HG03575 (cell line): ENCODE data around the gene DUSP16.
"Not testable (repeated sequence)": the region's sequence is repeated elsewhere in the genome, so short reads cannot be mapped to it uniquely, and the experiment has no call there.

Experiments
- ATAC-seq: cut with Tn5 transposase; IDR thresholded peaks from one replicate; pipeline ENCODE4 v1.9.1; 2021; ENCODE audit not compliant: unreplicated experiment, insufficient number of reproducible peaks, low FRiP score; ENCODE audit errors: extremely low read depth

Gene DUSP16

DNA sequence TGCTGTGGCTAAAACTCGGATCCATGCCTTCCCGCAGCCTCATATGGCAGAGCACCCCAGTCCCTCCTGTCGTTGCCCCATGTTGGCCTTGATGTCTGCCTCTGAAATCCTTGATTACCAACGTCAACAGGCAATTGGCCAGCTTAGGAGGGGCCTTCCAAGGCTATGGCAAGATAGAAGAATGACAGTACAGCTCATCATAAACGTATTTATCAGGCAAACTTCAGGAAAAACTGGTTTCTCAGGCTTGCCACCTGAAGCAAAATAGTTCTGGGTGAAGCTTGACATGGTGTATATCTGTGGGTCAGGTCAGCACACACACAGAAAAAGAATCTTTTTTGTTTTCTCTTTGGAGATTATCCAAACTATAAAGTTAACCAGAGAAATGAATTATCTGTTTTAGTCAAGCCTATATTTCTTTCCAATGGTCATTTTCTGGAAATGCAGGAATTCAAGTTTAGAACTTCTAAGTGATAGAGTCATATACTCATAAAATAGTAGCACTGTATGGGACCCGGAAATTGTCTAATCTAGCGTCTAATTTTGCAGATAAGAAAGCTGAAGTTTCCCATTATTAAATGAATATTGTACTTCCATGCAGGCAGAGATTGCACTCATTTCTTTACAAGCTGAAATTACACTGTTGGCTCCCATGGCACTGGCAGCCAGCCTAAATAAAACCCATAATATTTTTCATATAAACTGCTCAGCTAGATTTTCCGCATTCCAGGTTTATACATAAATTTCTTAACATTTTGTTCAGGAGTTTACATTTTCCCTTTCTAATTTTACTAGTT is 24.4 kb upstream of the DUSP16 start:
- ATAC-seq = no peak

DNA sequence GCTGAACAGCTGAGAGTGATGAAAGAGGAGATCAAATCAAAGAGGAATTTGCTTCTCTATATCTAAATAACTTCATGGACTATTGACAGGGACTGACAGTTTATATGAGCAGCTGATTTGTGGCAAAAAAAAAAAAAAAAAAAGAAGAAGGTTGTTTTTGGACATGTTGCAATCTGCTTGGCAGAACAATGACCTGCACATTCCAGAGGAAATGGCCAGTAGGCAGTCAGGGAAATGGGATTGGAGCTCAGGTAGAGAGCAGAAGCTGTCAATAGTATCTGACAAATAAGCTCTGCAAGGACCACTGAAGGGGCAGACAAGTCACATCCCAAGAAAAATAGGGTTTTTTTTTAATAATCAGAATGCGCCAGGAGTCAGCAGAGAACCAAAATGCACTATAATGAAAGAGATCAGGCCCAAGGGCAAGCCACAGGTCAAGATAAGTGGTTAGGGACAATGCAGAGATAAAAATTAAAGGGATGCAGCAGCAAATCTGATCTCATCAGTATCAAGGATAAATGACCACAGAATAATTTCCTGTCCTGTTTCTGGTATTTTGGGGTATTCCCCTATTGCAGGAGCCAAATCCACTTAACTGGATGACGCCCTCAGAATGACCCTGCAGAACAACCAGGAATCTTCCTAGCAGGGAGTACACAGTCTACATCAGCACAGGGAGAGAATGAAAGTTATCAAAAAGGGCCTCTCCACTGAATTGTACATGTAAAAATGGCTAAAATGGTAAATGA is 22.6 kb upstream of the DUSP16 start:
- ATAC-seq = no peak

DNA sequence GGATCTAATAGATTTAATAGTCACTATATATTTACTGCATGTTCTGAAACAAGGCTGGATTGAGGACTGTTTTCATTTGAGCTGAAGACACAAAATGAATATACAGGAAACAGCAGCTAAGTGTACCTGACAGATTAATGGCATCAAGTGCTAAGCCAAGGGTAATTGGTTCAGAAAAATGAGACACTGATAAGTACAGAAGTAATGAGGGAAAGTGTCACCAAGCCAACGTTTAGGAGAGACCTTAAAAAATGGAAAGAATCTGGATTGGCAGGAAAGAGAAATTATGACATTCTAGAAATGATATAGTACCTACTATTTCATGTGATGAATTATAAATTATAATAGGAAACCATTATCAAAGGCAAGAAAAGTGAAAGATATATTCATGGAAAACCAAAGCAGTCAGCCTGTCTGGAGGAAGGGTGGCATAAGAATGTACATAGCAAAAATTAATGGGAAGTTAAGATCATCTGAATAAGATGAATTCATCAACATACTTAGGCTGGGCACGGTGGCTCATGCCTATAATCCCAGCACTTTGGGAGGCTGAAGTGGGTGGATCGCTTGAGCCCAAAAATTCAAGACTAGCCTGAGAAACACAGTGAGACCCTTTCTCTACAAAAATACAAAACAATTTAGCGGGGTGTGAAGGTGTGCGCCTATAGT is 21.0 kb upstream of the DUSP16 start:
- ATAC-seq = no peak

DNA sequence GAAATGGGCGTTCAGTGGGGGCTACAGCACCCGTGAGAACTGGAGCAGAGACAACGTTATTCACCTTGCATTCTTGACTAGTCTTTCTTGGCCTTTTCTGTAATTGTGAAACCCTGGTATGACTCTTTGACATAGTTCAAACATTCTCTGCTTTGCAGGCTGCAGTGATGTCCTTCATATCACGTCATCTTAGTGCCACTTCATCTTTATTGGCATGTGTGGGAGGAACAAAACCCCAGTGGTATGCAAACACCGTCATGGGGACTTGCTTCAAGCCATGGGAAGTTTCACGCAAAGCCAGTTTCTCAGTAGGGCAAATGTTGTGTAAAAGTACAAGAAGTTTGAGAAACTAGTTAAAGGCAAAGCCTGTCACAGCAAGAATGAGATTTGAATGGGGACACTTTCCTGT is 20.2 kb upstream of the DUSP16 start:
- ATAC-seq = peak; percentile 93

DNA sequence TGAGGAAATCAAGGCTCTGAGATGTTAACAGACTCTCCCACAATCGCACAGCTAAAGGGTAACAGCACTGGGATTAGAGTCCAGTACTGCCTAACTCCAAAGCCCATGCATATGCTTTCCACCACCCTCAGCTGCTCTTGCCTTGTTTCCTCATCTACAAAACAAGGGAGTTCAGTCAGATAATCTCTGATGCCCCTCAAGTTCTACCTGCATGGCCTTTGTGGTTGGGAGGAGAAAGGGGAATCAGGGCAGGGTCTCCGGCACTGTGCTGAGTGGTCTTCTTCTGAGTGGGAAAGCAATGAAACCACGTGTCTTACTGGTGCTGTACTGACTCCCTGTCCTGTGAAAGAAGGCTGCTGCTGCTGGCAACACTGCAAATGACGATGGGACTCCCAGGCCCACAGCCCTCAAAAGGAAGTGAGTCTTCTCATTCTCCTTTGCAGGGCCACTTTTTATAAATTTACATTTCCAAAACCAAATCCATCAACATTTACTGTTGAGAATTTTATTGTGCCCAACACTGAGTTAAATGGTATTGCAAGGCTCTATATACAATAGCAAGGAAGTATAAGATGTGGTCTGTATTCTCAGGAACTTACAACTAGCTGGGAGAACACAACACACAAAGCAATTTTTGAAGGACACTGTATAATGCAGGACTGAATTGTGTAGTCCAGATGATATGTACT is 19.7 kb upstream of the DUSP16 start:
- ATAC-seq = peak; percentile 7

DNA sequence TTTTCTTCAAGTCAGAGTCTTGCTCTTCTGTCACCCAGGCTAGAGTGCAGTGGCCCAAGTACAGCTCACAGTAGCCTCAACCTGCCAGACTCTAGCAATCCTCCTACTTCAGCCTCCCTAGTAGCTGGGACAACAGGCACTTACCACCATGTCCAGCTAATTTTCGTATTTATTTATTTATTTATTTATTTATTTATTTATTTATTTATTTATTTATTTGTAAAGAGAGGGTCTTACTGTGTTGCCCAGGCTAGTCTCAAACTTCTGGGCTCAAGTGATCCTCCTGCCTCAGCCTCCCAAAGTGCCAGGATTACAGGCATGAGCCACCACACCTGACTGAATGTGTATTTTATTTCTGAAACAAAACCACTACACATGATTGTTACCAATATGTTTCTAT is 18.1 kb upstream of the DUSP16 start:
- not testable (repeated sequence) for ATAC-seq

DNA sequence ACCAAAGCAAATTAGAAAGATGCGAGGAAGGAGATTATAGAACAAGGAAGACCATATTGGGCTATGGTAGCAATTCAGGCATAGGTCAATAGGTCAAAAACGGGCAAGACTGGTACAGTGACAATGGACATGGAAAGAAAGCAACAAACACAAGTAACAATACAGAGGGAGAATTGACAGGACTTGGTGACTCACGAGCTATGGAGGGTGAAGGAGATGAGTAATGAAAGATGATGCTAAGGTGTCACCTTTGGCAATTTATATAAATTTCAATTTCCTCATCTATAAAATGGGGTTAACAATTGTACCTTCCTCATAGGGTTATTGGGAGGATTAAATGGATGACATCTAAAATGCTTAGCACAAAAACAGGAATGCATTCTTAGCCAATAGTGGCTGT is 15.1 kb upstream of the DUSP16 start:
- ATAC-seq = no peak

DNA sequence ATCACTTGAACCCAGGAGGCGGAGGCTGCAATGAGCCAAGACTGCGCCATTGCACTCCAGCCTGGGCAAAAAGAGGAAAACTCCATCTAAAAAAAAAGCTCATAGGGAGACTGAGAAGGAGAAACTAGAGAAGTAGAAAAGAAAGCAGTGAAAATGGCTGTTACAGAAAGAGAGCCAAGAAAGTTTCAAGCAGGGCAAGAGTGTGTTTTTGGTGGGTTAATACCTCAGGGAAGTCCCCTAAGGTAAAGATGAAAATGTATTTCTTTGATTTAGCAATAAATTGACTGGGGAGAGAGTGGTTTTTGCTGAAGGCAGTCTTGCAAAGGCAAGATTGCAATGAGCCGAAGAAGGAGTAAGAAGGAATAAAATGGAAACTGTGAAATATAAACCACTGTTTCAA is 10.0 kb upstream of the DUSP16 start:
- no peak for ATAC-seq

DNA sequence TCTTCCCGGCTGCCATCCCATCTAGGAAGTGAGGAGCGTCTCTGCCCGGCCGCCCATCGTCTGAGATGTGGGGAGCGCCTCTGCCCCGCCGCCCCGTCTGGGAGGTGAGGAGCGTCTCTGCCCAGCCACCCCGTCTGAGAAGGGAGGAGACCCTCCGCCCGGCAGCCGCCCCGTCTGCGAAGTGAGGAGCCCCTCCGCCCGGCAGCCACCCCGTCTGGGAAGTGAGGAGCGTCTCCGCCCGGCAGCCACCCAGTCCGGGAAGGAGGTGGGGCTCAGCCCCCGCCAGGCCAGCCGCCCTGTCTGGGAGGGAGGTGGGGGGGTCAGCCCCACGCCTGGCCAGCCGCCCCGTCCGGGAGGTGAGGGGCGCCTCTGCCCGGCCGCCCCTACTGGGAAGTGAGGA is 3.3 kb upstream of the DUSP16 start:
- ATAC-seq = not testable (repeated sequence)

DNA sequence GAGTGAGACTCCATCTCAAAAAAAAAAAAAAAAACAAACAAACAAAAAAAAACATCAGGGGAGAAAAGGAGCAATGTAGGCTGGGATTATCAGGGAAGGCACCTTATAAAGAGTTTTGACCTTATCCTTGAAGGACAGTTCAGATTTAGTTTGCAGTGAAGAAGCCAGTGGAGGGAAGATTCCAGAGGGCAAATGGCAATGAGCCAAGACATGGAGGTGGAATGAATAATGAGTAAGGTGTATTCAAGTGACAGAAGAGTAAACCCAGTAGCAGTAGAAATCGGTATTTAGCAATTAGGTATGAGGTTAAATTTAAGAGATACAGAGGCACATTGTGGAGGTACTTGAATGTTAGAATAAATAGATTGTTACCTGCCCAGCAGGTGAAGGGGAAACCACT is 2.2 kb upstream of the DUSP16 start:
- no peak for ATAC-seq

DNA sequence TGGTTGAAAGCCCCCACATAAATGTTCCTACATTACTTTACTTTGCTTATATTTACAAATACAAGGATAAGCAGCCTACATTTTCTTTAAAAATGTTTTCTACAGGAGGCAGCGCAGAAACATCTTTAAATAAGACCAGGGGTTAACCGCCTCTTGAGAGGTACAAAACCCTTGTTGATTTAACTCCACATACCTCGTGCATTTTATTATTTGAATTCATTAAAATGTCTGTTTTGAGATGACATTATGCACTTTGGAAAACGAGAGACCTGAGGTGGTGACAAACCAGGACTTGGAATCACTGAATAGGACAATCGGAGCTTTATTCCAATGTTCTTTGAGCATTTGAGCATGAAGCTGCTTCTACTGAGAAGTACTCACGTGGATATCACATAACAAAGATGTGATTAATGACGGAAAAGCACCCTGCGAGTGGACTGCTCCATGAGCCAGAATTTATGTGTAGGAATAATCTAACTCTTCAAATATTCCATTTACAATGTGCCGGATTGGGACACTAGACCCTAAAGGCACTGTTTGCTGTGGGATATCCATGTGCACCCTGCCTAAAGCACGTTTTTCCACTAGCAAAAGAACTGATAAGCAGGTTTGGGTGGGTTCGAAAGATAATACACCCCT is 746 bp upstream of the DUSP16 start:
- no peak for ATAC-seq

DNA sequence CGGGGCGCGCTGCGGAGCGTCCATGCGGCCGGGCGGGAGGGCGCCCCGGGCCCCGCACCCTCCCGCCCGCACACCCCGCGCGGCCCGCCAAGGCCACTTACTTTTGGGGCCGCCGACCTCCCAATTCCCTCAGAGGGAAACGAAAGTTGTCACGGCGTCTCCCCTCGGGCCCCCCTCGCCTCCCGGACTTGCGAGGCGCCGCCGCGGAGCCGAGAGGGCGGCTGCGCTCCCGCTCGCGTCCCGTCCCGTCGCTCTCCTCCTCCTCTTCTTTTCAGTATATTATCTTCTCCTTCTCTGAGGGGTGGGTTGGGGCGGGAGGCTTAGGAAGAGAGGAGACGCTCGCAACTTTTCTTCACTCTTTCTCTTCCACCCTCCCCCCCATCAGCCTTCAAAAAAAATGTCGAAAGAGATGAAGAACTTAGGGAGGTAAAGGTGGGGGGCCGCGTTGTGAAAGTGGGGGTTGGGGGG is 613 bp downstream of the DUSP16 start:
- ATAC-seq = no peak

DNA sequence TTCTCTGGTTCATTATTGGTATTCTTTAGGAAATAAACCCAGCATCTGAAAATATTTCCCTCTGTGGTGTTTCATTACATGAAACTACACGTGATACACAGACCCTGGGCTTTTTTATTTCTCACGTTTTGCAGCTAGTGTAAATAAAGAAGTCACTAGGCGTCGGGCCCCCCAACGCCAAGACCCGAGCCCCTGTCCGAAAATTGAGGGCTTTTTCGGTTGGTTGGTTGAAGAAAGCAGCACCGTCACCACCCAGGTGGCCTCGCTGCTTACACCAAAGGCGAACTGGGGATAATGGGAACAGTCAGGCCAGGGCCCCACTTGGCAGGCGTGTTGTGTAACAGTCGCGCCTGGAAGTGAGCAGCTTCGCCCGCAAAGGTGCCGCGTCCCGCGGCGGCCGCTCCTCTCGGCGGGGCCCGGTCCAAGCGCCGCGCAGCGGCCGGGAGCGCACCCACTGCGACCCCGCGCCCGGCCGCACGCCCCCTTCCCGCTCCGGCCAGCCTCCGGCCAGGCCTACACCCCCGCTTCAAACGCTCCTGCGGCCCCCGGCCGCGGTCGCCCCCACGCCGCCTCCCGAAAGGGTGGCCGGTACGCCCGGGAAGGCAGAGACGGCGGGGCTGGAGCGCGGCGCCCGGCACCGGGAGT is 1.2 kb downstream of the DUSP16 start:
- no peak for ATAC-seq

DNA sequence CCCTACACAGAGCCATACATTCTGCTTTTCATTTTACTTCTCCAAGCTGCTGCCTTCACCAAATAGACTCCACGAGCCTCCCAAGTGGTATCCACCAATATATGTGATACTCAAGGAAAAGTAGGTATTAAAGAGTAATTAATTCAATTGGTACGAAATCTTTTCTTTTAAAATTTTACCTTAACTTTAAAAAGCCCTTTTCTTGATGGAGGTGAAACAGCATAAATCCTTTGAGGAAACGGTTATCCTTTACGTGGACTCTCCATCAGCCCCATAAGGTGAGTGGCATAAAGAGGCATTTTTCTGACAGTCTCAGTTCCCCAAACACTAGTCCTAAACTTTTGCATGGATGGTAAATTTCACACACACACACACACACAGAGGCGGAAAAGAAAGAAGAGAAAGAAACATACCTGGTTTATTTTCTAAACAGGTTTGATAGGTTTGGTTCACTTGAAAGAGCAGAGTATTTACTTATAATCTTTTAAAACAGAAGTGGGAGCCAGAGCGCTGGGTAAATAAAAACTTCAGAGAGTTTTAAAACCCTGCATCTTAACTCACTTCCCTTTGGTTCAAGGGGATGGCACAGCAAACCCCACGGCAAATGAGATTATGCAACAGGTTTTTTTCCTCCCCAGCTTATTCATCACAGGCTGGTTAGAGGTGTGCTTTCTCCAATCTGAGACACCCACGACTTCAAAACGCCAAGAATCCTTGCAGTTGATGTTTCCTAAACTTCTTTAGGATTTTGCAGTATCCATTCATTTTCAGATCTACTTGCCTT is 1.9 kb downstream of the DUSP16 start:
- ATAC-seq = no peak

DNA sequence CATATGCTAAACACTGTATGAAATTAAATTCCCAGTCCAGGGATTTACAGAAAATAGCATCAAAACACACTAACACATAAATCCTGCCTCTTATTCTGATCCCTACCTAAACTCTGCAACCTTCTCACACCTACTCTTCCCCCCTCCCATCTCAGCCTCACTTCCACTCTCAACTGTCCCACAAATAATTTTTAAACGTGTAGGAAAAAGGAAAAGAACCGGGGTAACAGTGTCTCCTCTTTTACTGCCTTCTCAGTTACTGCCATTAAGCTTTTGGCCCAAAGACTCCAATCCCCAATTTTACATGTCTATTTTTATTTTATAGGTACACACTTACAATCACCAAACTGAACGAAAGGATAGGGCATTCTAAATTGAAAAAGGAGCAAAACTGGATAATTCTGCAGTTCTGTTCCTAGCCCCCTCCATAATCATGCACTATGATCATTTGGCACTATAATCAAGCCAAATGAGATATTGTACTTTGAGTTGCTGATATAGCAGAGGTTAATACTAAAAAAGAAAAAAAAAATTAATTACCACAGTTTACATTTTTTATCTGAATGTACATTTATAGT is 2.9 kb downstream of the DUSP16 start:
- no peak for ATAC-seq

DNA sequence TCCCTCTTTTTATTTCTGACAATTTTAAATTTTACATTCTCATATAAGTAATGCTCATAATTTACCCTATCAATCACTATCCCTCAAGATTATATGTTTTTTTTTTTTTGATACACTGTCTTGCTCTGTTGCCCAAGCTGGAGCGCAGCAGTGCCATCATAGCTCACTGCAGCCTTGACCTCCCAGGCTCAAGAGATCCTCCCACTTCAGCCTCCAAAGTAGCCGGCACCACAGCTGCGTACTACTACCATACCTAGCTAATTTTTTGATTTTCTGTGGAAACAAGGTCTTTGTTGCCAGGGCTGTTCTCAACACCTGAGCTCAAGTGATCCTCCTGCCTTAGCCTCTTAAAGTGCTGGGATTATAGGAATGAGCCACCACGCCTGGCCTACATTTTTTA is 4.4 kb downstream of the DUSP16 start:
- ATAC-seq = no peak

DNA sequence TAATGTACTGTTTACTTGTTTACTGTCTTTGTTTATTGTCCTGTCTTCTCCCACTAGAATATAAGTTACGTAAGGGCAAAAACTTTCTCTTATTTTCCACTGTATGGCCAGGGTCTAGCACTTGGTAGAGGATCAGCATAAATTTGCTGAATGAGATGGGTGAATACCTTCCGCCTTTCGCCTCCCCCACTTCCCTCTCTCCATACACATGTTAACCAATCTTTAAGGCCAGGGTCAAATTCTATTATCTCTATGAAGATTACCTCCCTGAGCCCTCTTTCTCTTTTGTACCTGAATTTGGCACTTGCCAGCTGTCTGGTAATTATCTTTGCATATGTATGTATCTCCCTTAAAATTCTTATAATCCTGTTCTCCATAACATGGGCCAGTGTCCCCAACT is 4.9 kb downstream of the DUSP16 start:
- ATAC-seq = no peak
